ENCODE data around the gene STN1. TPM values are rescaled to one million over a fixed set of nuclear protein-coding genes. Genes with fewer than 3 reads are reported as not detected.

STN1 gene
- total RNA-seq, 3 donors from 2014 or later: 23.8 to 31.2 (median 25.2) TPM

- TF ChIP-seq, protein P1, sequence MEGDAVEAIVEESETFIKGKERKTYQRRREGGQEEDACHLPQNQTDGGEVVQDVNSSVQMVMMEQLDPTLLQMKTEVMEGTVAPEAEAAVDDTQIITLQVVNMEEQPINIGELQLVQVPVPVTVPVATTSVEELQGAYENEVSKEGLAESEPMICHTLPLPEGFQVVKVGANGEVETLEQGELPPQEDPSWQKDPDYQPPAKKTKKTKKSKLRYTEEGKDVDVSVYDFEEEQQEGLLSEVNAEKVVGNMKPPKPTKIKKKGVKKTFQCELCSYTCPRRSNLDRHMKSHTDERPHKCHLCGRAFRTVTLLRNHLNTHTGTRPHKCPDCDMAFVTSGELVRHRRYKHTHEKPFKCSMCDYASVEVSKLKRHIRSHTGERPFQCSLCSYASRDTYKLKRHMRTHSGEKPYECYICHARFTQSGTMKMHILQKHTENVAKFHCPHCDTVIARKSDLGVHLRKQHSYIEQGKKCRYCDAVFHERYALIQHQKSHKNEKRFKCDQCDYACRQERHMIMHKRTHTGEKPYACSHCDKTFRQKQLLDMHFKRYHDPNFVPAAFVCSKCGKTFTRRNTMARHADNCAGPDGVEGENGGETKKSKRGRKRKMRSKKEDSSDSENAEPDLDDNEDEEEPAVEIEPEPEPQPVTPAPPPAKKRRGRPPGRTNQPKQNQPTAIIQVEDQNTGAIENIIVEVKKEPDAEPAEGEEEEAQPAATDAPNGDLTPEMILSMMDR (IDR thresholded peaks at IDR 0.05): peak in 1 of 3 donors; percentile 11
- TF ChIP-seq POLR2A (IDR thresholded peaks at IDR 0.05) (no peak), POLR2AphosphoS5 (IDR thresholded peaks at IDR 0.05) (peak; percentile 35 to 77 (median 63))
- H3K4me3 ChIP-seq: peak overlapping the region; percentile 64 to 79 (median 73)
- intact Hi-C loops (cut with DNase I; ENCODE audit: low total_unique reads): no loop called here
- H3K9me3 ChIP-seq: no peaks in the 10 kb centered on the region
- peak overlapping the region; percentile 93 to 94 for H3K27ac ChIP-seq
- H3K36me3 ChIP-seq: no peaks in the 10 kb centered on the region
- DNase-seq (ENCODE audit: low spot score in 2 of 2): peak; percentile 51 to 58
- no peaks in the 10 kb centered on the region for H3K4me1 ChIP-seq
- H3K27me3 ChIP-seq: no peaks in the 10 kb centered on the region
Observed at GRCh38 chr10:103917302-103918052, 507 bp downstream of the STN1 start.

DNA sequence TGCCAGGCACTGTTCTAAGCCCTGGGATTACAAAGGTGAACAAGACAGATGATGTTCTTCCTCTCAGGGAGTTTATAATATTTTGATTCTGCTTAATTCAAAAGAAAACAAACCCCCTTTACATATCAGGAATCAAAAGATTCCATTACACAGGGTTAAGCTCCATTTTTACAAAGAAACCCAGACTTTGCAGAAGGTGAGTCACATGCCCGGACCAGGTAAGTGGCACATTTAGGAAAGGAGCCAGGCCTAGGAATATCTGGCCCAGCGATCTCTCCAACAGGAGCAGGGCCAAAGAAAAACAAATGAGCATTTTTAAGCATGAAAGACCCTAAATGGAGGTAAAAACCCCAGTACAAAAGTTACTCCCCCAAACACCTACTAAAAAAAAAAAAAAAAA lies 1.1 kb downstream of the STN1 start:
- no peaks in the 10 kb centered on the region for H3K36me3 ChIP-seq
- no peaks in the 10 kb centered on the region for H3K27me3 ChIP-seq
- peak overlapping the region; percentile 43 to 93 for H3K27ac ChIP-seq
- TF ChIP-seq, protein P1 (IDR thresholded peaks at IDR 0.05): no peak
- TF ChIP-seq POLR2AphosphoS5 (IDR thresholded peaks at IDR 0.05) (no peak), POLR2A (IDR thresholded peaks at IDR 0.05) (no peak)
- intact Hi-C loops (cut with DNase I; ENCODE audit: low total_unique reads): no loop called here
- no peaks in the 10 kb centered on the region for H3K4me1 ChIP-seq
- H3K4me3 ChIP-seq: peak overlapping the region; percentile 64 to 79 (median 73)
- no peaks in the 10 kb centered on the region for H3K9me3 ChIP-seq
- no peak for DNase-seq (ENCODE audit: low spot score in 2 of 2)

GRCh38 chr10:103916254-103916653 lies 1.7 kb downstream of the STN1 start:
- Histone ChIP-seq H3K9me3 (no peaks in the 10 kb centered on the region), H3K27me3 (no peaks in the 10 kb centered on the region), H3K36me3 (no peaks in the 10 kb centered on the region), H3K4me3 (peak overlapping the region in 2 of 3 donors; percentile 73 to 79), H3K4me1 (no peaks in the 10 kb centered on the region), H3K27ac (peak overlapping the region; percentile 87 to 93)
- TF ChIP-seq, protein P1 (IDR thresholded peaks at IDR 0.05): no peak
- TF ChIP-seq POLR2AphosphoS5 (IDR thresholded peaks at IDR 0.05) (no peak), POLR2A (IDR thresholded peaks at IDR 0.05) (no peak)
- DNase-seq (ENCODE audit: low spot score in 2 of 2): no peak
- intact Hi-C loops (cut with DNase I; ENCODE audit: low total_unique reads): no loop called here

DNA sequence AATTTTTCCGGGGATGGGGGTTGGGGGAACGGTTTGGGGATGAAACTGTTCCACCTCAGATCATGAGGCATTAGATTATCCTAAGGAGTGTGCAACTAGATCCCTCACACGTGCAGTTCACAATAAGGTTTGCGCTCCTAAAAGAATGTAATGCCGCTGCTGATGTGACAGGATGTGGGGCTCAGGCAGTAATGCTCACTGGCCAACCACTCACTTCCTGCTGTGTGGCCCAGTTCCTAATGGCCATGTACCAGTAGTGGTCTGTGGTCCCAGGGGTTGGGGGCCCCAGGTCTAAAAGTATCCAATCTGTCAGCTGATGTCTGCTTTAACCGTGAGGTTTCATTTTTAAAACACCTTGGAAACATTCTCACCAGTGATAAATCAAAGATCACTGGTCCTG lies 2.2 kb downstream of the STN1 start:
- no peak for DNase-seq (ENCODE audit: low spot score in 2 of 2)
- Histone ChIP-seq H3K36me3 (no peaks in the 10 kb centered on the region), H3K27me3 (no peaks in the 10 kb centered on the region), H3K4me1 (no peaks in the 10 kb centered on the region), H3K9me3 (no peaks in the 10 kb centered on the region), H3K27ac (peak overlapping the region; percentile 87 to 93), H3K4me3 (peak overlapping the region in 2 of 3 donors; percentile 73 to 79)
- no peak for TF ChIP-seq POLR2AphosphoS5 (IDR thresholded peaks at IDR 0.05)
- no peak for TF ChIP-seq POLR2A (IDR thresholded peaks at IDR 0.05)
- TF ChIP-seq, protein P1 (IDR thresholded peaks at IDR 0.05): no peak
- intact Hi-C loops (cut with DNase I; ENCODE audit: low total_unique reads): no loop called here

GRCh38 chr10:103912759-103913158 lies 5.2 kb downstream of the STN1 start:
- TF ChIP-seq POLR2A (IDR thresholded peaks at IDR 0.05) (no peak), POLR2AphosphoS5 (IDR thresholded peaks at IDR 0.05) (no peak)
- TF ChIP-seq, protein P1 (IDR thresholded peaks at IDR 0.05): no peak
- Histone ChIP-seq H3K4me3 (no peak overlapping the region), H3K9me3 (no peaks in the 10 kb centered on the region), H3K4me1 (peaks cover 0 to 5% of the 10 kb centered on the region in 2 donors), H3K27me3 (no peaks in the 10 kb centered on the region), H3K27ac (no peak overlapping the region), H3K36me3 (no peaks in the 10 kb centered on the region)
- DNase-seq (ENCODE audit: low spot score in 2 of 2): no peak
- intact Hi-C loops (cut with DNase I; ENCODE audit: low total_unique reads): no loop called here
